Right lobe of liver (tissue), 6 donors: ENCODE results near the gene TBX1. TPM values are rescaled to one million over a fixed set of nuclear protein-coding genes. Genes with fewer than 3 reads are reported as not detected.

Experiments
- ATAC-seq, 4 donors: fragments of 200-7000 bp; cut with Tn5 transposase; one replicate each; pipeline ENCODE4 v1.9.1; 2020; ENCODE audit warnings: mild to moderate bottlenecking in 4 of 4, moderate library complexity in 4 of 4
- DNase-seq, 3 donors: peaks; one replicate each; pipeline ENCODE4 v3.0.0-alpha.2; 2020
- H3K27ac ChIP-seq, 3 donors: fragments of 200-600 bp; one replicate each; pipeline ENCODE4 v1.8.0; 2022
- H3K27me3 ChIP-seq, 2 donors: fragments of 200-600 bp; one replicate each; pipeline ENCODE4 v1.8.0; 2022
- H3K36me3 ChIP-seq, 4 donors: fragments of 200-600 bp; sonication (generic) in 1 of 4; one replicate each; pipeline versions ENCODE4 v1.5.1 to v1.8.0; 2017 to 2022; ENCODE audit warnings: control low read depth in 1 of 4
- H3K4me1 ChIP-seq, 4 donors: fragments of 200-600 bp; sonication (generic) in 1 of 4; one replicate each; pipeline versions ENCODE4 v1.5.1 to v1.8.0; 2017 to 2022; ENCODE audit warnings: control low read depth in 1 of 4
- H3K4me3 ChIP-seq, 3 donors: fragments of 200-600 bp; one replicate each; pipeline ENCODE4 v1.8.0; 2022
- H3K9me3 ChIP-seq, 4 donors: fragments of 200-600 bp; sonication (generic) in 1 of 4; one replicate each; pipeline versions ENCODE4 v1.5.1 to v1.8.0; 2017 to 2022; ENCODE audit warnings: control low read depth in 1 of 4
- CTCF ChIP-seq, 4 donors: fragments of 200-600 bp in 3 of 4; fragments of 450-650 bp in 1 of 4; IDR thresholded peaks; one replicate each; pipeline versions ENCODE4 v1.5.1 to v1.8.0; 2016 to 2022; ENCODE audit warnings: antibody characterized with exemption in 4 of 4, mild to moderate bottlenecking in 2 of 4
- POLR2A ChIP-seq: fragments of 450-650 bp; IDR thresholded peaks from one replicate; pipeline ENCODE4 v1.6.1; 2017; ENCODE audit warnings: antibody characterized with exemption, mild to moderate bottlenecking
- WGBS: methylation state at CpG from one replicate; pipeline ENCODE4 v1.1.6; 2018; ENCODE audit warnings: low coverage, low lambda C conversion rate; ENCODE audit not compliant: insufficient coverage; ENCODE audit errors: missing lambda C conversion rate; 5-methylcytosine and 5-hydroxymethylcytosine counted together
- intact Hi-C, 2 donors: fragments of 100-400 bp; cut with DNase I; formaldehyde crosslinking; loops; one replicate each; pipeline versions ENCODE4 v1.11.2 to v1.14.1; 2022
- total RNA-seq, 6 experiments: library from RNA; depleted of rRNA in 2 of 6; stranded (reverse); fragments of >200 nt in 2 of 6; fragmentation: NEBNext Ultra II Directional in 3 of 6; extraction: Animal tissue kit (Norgen Biotek cat#: 25700) in 3 of 6; gene quantifications; one replicate each; pipeline versions ENCODE4 v1.1.0 to v1.2.4, GENCODE V29; 2016 to 2023
- donor health status: DM: no; HTN: yes; CAD: no.
- donor health status: DM: no; HTN: no; CAD: no.
- donor health status: DM: no; HTN: no; CAD: no.
- donor health status: DM: no; HTN: yes; CAD: no.
- donor health status: DM: no; HTN: yes; CAD: no.

Gene TBX1
- total RNA-seq, 6 experiments from 2014 or later: 0.24 to 0.37 (median 0.30) TPM; not detected in 2

GRCh38 chr22:19730198-19730597, 30.4 kb upstream of the TBX1 start:
- ATAC-seq: peak in 1 of 4 donors; percentile 1

GRCh38 chr22:19730655-19731360, 29.8 kb upstream of the TBX1 start:
- WGBS: 0% methylated on average over 6 of the region's 48 CpGs
- no peaks in the 10 kb centered on the region for H3K36me3 ChIP-seq
- TF ChIP-seq POLR2A (no peak), CTCF (IDR thresholded peaks at IDR 0.05) (peak; percentile 90 to 96 (median 95))
- no peaks in the 10 kb centered on the region for H3K27me3 ChIP-seq
- intact Hi-C loops: loop anchor here (5.0 kb wide), 1 partner anchor 181 kb away; no protein-coding TSS in a partner anchor
- H3K4me3 ChIP-seq: peak overlapping the region; percentile 25 to 40 (median 39)
- ATAC-seq (peak; percentile 87 to 94 (median 92)), DNase-seq (peak; percentile 85 to 86 (median 85))
- H3K4me1 ChIP-seq: peaks cover 0 to 7% (median 0%) of the 10 kb centered on the region in 4 donors
- H3K9me3 ChIP-seq: no peaks in the 10 kb centered on the region
- H3K27ac ChIP-seq: no peak overlapping the region

More at GRCh38 chr22:19730198-19730597, 30.4 kb upstream of the TBX1 start:
- peaks cover 0 to 7% (median 0%) of the 10 kb centered on the region in 4 donors for H3K4me1 ChIP-seq
- no peaks in the 10 kb centered on the region for H3K27me3 ChIP-seq
- no peak for DNase-seq
- no peaks in the 10 kb centered on the region for H3K36me3 ChIP-seq
- intact Hi-C loops: loop anchor here (5.0 kb wide), 1 partner anchor 182 kb away; no protein-coding TSS in a partner anchor
- no peak overlapping the region for H3K27ac ChIP-seq
- H3K4me3 ChIP-seq: no peak overlapping the region
- TF ChIP-seq POLR2A (no peak), CTCF (IDR thresholded peaks at IDR 0.05) (no peak)
- 66% methylated on average over 4 of the region's 8 CpGs for WGBS
- H3K9me3 ChIP-seq: no peaks in the 10 kb centered on the region

GRCh38 chr22:19731361-19732135, 29.0 kb upstream of the TBX1 start:
- H3K4me1 ChIP-seq: peaks cover 0 to 7% (median 0%) of the 10 kb centered on the region in 4 donors
- intact Hi-C loops: loop anchor here (5.0 kb wide), 1 partner anchor 181 kb away; no protein-coding TSS in a partner anchor
- H3K36me3 ChIP-seq: no peaks in the 10 kb centered on the region
- DNase-seq: no peak
- H3K27me3 ChIP-seq: no peaks in the 10 kb centered on the region
- no peaks in the 10 kb centered on the region for H3K9me3 ChIP-seq
- no peak for TF ChIP-seq CTCF (IDR thresholded peaks at IDR 0.05)
- no peak for TF ChIP-seq POLR2A
- ATAC-seq: no peak
- H3K4me3 ChIP-seq: no peak overlapping the region
- no peak overlapping the region for H3K27ac ChIP-seq
- WGBS: no CpG with 5 or more reads among the region's 21 CpGs

GRCh38 chr22:19732403-19733113, 28.0 kb upstream of the TBX1 start:
- intact Hi-C loops: loop anchor here (5.0 kb wide), 1 partner anchor 180 kb away; no protein-coding TSS in a partner anchor
- no peak for ATAC-seq
- peaks cover 0 to 7% (median 0%) of the 10 kb centered on the region in 4 donors for H3K4me1 ChIP-seq

More at GRCh38 chr22:19732403-19733113, 28.0 kb upstream of the TBX1 start:
- Histone ChIP-seq H3K36me3 (no peaks in the 10 kb centered on the region), H3K9me3 (no peaks in the 10 kb centered on the region), H3K27ac (no peak overlapping the region), H3K27me3 (no peaks in the 10 kb centered on the region), H3K4me3 (no peak overlapping the region)
- 74% methylated on average over 3 of the region's 10 CpGs for WGBS
- no peak for DNase-seq
- TF ChIP-seq CTCF (IDR thresholded peaks at IDR 0.05): no peak
